SK-N-MC (cell line): ENCODE results near the gene MRGPRE.

Source experiments
- EZH2 ChIP-seq: fragments of 200-600 bp; sonication (generic); IDR thresholded peaks from one replicate; pipeline ENCODE4 v1.6.1; 2017; ENCODE audit warnings: antibody characterized with exemption
- FOXP2 ChIP-seq: optimal IDR thresholded peaks from 2 replicates; pipeline ENCODE3; 2011; ENCODE audit warnings: mild to moderate bottlenecking, moderate library complexity; ENCODE audit not compliant: insufficient read depth; ENCODE audit errors: extremely low read length, control extremely low read depth
- POLR2AphosphoS5 ChIP-seq: IDR thresholded peaks from 2 replicates; pipeline ENCODE4 v1.6.1; 2012; ENCODE audit warnings: mild to moderate bottlenecking, low read depth, low read length, borderline replicate concordance

GRCh38 chr11:3207526-3208189 lies 24.6 kb downstream of the MRGPRE start:
- TF ChIP-seq EZH2 (no peak), POLR2AphosphoS5 (no peak), FOXP2 (no peak)
